NCI-H460 (cell line): Measurements from ENCODE around the gene LRFN3. TPM values are rescaled to one million over a fixed set of nuclear protein-coding genes. Genes with fewer than 3 reads are reported as not detected.
A peak's percentile ranks its signal among the peaks of the same experiment; 100 is the strongest.
"Not testable (repeated sequence)": the region's sequence is repeated elsewhere in the genome, so short reads cannot be mapped to it uniquely, and the experiment has no call there.

Experiments
- DNase-seq: peaks from one replicate; pipeline ENCODE4 v3.0.0-alpha.2; 2016; ENCODE audit warnings: low read depth; ENCODE audit errors: extremely low read depth
- polyA plus RNA-seq: library from polyadenylated mRNA; depleted of rRNA; stranded (reverse); fragments of >200 nt; gene quantifications from 2 replicates; pipeline ENCODE4 v1.2.3, GENCODE V29; 2014; cell fraction: nucleus; rRNA removed
- total RNA-seq: library from RNA; depleted of rRNA; stranded (reverse); fragments of >200 nt; shearing (Covaris generic); gene quantifications from 2 replicates; pipeline ENCODE4 v1.2.3, GENCODE V29; 2014; rRNA removed

Gene LRFN3, protein sequence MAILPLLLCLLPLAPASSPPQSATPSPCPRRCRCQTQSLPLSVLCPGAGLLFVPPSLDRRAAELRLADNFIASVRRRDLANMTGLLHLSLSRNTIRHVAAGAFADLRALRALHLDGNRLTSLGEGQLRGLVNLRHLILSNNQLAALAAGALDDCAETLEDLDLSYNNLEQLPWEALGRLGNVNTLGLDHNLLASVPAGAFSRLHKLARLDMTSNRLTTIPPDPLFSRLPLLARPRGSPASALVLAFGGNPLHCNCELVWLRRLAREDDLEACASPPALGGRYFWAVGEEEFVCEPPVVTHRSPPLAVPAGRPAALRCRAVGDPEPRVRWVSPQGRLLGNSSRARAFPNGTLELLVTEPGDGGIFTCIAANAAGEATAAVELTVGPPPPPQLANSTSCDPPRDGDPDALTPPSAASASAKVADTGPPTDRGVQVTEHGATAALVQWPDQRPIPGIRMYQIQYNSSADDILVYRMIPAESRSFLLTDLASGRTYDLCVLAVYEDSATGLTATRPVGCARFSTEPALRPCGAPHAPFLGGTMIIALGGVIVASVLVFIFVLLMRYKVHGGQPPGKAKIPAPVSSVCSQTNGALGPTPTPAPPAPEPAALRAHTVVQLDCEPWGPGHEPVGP
- total RNA-seq: 3.5 and 6.1 TPM in 2 replicates
- 2.2 and 2.7 TPM in 2 replicates for polyA plus RNA-seq

DNA sequence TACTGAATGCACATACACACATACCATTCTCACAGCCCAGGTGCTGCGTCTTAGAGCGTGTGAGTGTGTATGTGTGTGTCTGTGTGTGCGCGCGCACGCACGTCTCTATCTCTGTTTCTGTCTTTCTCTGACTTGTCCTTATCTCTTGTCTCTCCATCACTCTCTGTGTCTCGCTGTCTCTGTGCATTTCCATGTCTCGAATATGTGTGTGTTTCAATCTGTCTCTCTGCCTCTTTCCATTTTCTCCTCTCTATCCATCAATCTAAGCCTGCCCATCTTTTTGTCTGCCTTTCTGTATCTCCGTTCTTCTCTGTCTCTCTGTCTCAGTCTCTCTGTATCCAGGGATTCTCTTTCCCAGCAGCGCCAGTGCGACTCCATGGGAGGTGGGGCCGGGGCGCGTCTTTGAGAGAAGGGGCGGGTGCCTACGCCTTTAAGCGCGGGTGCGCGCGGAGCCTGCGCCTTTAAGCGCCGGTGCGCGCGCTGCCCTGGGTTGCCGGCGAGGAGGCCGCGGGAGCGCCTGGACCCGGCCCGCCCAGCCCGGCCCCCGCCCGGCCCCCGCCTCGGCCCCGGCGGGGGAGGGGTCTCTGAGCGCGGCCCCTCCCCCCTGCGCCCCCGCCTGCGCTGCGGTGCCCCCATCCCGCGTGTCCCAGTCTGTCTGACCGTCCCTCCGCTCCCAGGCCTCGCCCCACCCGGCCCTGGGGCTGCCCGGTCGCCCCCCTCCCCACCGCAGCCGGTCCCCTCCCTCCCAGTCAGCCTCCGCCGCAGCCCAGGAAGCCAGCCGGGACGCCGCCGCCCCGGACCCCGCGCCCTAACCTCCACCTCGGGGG is at the start of gene LRFN3:
Gene LRFN3 (plus strand): TSS at position 464 of the 827 bp plus-strand sequence. CDS start 3,052 bp downstream, outside the sequence.
- peak; percentile 46 for DNase-seq

DNA sequence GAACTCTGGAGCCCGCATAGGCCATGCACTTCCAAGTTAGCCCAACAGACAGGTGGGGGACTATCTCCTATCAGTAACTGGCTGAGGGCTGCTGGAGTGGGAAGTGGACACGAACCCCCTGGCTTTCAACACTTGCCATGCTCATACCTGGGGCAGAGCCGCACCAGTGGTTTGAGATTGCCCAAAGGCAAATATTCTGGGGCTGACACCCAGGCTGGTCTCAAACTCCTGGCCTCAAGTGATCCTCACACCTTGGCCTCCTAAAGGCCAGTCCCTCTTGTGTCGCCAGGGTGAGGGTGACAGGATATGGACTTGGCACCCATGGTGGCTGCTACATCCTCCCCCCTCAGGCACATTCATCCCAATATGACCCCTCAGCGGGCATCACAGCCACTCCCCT is 49.0 kb upstream of the LRFN3 start:
- no peak for DNase-seq

DNA sequence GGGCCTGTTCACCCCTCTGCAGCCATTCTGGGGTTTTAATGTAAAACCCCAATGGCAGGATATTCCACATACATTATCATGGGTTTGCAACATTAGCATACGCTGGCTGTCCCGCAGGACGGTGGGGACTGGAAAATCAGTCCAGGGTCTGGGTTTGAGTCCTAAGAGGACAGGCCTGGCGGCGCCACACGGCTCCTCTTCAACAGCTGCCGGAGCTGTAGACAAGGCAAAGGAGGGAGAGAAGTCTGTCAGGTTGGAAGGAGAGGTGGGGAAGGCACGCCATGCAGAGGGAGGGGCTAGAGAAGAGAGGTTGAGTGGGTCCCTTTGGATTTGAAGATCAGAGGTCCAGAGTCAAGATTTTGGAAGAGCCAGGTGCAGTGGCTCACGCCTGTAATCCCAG is 47.8 kb upstream of the LRFN3 start:
- no peak for DNase-seq

DNA sequence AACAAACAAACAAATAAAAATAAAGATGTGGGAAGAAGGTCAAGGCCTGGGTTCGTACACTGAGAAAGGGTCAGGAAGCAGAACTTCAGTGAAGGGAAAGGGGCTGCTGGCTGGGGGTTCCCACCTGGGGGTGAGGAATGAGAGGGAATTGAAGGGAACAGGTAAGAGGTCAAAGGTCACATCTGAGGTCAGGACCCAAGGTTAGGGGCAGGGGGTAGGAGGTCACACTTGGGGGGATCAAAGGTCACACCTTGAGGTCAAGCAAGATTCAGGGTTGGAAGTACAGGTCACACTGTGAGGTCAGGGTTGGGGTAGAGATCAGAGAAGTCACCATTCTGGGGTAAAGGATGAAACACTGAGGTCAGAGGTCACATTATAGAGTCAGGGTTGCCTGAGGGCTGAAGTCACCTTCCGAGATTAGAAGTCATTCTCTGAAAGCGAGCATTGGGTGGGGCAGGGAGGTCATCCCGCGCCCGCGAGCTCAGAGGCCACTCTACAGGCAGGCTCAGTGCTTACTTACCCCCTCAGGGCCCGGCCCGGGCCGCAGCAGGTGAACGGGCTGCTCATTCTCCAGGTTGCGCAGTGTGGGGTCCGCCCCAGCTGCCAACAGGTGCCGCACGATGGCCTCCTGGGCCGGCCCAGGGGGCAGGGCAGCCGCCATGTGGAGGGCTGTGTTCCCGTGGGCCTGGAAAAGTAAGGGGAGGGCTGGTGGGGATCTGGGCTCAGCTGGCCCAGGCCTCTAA is 46.6 kb upstream of the LRFN3 start:
- no peak for DNase-seq

DNA sequence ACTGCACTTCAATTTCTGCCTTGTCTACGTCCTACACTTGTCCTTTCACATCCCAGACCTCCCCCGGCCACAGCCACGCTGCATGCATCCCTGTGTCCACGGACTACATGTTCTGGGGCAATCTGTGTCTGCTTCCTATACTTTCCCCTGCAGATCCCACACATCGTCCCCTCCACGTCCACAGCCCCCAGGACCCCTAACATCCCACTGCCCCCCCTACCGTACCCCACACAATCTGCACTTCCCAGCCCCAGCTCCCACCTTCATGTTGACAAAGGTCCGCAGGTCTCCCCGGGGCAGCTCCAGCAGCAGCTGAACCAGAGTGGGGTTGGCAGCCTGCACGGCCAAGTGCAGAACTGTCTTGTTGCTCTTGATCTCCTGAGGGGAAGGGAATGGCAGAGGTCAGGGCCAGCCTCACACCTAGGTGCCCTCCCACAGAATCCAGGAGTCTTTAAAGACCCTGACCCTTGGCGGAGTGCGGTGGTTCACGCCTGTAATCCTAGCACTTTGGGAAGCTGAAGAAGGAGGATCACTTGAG is 46.0 kb upstream of the LRFN3 start:
- no peak for DNase-seq

DNA sequence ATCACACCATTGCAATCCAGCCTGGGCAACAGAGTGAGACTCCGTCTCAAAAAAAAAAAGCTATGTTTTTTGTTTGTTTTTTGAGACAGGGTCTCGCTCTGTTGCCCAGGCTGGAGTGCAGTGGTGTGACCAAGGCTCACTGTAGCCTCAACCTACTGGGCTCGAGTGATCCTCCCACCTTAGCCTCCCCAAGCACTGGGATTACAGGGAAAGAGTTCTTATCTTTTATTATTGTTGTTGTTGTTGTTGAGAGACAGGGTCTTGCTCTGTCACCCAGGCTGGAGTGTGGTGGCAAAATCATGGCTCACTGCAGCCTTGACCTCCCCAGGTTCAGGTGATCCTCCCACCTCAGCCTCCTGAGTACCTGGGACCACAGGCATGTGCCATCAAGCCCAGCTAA is 44.4 kb upstream of the LRFN3 start:
- not testable (repeated sequence) for DNase-seq

DNA sequence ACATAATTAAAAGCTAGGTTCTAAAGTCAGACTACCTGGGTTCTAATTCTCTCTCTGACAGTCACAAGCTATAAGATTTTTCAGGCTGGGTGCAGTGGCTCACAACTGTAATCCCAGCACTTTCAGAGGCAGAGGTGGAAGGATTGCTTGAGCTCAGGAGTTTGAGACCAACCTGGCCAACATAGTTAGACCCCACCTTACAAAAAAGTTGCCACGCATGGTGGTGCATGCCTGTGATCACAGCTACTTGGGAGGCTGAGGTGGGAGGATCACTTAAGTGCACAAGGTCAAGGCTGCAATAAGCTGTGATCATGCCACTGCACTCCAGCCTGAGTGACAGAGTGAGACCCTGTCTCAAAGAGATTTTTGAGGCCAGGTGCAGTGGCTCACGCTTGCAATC is 41.8 kb upstream of the LRFN3 start:
- no peak for DNase-seq

DNA sequence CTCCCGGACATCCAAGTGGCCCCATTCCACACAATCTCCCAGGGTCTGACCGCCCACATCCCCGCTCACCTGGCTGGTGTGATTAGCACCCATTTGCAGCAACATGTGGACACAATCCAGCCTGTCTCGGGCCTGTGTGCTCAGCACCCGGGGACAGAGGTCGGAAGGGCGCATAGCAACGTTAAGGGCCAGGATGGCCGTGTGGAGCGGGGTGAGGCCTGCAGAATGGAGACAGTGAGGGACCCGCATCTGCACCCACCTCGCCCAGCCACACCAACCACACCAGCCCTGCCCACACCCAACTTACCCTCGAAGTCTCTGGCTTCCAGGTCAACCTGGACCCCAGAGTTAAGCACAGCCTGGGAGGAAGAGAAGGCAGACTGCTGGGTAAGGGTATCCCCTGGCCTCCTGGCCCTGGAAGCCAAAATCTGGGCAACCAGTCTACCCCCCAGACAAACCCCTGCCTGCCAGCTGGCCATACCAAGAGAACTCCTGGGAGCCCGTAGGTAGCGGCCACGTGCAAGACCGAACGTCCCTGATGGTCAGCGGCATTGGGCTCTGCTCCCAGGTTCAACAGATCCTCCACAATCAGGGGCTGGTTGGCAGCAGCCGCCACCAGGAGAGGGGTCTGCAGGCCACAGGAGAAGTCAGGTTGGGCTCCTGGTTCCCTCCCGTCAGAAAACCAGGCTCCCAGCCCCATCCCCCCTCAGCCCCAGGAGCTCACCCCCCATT is 40.1 kb upstream of the LRFN3 start:
- no peak for DNase-seq

DNA sequence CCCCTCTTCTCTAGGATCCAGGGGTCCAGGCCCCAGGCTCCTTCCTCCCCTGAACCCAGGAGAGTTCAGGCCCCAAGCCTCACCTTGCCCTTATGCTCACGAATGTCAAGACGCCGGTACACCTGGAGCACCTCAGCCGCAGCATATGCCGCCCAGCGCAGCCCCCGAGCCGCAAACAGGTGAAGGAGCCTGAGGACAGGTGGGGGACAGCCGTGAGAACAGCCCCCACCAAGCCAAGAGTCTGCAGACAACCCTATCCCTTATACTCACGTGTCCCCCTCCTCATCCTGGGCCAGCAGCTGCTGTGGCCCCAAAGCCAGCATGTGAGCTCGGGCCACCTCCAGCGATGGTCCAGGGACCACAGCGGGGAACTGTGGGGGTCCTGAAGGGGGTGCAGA is 39.5 kb upstream of the LRFN3 start:
- no peak for DNase-seq

DNA sequence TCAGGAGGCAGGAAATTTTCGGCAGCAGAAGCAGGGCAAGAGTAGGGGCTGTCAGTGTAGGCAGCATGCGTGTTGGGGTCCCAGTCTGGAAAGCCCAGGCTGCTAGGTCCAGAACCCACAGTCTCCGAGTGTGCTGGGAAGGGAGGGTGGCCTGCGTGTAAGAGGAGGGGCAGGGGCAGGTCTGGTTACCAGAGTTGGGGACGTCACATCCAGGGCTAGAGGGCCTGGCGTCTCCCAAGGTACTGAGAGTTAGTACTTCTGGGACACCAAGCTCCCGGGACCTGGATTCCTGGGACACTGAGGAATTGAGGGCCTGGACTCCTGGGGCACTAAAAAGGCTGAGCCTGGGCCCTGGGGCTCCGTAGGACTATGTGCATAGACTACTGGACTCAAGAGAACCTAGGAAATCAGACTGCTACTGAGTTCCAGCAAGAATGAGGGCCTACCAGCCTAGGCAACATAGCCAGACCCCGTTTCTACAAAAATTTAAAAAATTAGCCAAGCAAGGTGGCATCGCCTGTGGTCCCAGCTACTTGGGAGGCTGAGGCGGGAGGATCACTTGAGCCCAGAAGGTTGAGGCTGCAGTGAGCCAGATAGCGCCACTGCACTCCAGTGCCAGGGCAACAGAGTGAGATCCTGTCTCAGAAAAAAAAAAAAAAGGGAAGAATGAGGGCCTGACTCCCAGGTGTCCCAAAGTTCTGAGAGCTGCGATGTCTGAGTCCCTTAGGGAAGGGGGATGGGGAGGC is 38.3 kb upstream of the LRFN3 start:
- no peak for DNase-seq

DNA sequence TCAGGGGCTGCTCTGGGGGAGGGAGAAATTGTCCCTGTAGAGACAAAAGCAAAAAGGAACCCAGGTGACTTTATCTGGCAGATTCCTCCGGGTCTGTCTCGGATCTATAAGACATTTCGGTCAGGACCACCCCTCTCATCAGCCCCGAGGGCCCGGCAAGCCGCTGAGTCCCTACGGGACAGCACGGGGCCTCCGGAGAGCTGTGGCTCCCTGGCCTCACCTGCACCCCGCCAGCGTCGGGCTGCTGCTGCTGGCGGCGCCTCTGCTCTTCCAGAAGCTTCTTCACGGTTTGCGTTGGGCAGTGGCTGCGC is 37.7 kb upstream of the LRFN3 start:
- DNase-seq: no peak

DNA sequence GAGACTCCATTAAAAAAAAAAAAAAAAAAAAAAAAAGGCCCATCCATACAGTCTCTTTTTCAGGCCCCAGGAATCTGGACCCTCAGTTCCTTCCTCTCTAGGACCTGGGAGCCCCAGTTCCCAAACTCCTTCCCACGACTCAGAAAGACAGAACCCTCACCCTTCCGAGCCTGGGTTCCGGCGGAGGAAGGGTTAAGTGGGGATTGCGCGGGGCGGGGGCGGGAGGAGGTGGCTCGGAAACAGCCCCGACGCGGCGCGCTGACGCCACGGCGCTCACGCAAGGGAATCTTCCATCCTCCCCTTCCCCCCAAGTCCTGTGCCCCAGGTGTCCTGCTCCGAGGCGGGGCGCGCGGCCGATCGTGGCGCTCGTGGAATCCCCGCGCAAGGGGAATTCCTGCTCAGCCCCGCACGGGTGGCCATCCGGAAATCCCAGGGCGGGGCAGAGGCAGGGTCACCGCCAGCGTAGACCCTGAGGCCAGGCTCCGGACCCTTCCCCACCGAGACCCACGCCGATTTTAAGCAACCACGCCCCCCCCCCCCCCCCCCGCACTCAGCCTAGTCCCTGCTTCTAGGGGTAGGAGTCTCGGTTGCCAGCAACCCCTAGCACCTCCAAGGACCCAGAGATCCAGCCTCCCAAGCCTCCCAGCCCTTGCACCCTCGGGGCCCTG is 36.5 kb upstream of the LRFN3 start:
- DNase-seq: peak; percentile 65

DNA sequence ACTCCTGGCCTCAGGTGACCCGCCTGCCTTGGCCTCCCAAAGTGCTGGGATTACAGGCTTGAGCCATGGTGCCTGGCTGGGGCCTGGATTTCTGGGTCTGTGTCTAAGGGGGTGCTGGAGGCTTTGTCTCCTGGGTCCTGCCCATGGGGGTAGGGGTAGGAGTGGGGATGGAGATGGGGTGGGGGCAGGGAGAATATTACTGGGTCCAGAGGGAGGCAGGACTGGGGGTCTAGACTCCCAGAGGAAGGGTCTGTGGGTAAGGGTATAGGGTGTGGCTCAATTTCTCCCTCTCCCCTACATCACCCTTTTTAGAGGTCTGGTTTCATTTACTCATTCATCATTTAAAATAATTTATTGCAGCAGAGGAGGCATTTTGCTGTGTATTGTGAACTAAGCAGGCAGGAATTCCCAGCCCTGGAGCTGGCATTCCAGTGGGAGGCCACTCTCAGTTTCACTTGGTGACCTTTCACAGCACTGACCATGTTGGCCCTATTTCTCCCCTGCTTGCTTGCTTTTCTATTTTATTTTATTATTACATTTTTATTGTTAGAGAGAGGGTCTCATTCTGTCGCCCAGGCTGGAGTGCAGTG is 35.0 kb upstream of the LRFN3 start:
- no peak for DNase-seq

DNA sequence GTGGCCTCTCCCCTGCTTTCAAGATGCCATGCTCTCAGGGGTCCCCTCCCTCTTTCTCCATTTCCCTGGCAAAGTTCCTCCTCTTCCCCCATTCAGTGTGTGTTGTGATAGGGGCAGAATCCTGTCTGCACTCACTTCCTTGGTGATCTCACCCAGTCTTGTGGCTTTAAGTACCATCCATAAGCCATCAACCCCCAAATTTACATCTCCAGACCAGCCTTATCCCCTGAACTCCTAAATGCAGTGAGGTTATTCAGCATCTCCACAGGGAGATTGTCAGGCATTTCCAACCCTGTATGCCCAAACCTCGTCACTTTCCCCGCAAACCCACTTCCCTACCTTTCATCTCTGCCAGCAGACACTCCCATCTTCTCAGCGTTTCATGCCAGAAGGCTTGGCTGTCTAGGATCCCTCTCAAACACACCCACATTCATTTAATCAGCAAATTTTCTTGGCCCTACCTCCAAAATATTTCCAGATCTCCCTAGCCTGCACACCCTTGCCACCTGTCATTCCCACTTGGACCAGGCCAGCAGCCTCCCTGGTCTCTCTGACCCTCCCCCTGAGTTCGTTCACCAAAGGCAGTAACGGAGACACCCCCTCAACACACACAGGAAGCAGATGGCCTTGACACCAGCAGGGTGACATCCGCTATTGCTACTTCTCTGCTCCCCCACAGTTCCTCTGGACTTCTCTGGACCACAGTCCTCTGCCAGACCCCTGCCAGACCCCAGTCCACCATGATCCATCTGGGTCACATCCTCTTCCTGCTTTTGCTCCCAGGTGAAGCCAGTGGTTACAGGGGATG is 34.1 kb upstream of the LRFN3 start, which contains the start of gene HCST:
Gene HCST (plus strand): TSS at position 676 of the 808 bp plus-strand sequence. CDS start 65 bp downstream, at position 741.
- no peak for DNase-seq

DNA sequence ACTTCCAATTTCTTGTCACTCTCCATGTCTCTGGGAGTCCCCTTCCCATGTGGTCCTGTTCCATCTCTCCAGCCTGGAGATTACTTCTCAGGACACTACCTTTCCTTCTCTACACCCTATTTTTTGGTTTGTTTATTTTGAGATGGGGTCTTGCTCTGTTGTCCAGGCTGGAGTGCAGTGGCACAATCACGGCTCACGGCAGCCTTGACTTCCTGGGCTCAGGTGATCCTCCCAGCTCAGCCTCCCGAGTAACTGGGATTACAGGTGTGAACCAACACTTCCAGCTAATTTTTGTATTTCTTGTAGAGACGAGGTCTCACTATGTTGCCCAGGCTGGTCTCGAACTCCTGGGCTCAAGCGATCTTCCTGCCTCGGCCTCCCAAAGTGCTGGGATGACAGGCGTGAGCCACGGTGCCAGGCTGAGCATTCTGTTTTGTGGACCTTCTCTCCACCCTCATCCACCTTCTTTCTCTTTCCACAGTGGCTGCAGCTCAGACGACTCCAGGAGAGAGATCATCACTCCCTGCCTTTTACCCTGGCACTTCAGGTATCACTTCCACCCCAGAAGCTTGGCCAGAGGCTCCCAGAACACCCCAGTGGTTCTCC is 33.2 kb upstream of the LRFN3 start:
- no peak for DNase-seq

DNA sequence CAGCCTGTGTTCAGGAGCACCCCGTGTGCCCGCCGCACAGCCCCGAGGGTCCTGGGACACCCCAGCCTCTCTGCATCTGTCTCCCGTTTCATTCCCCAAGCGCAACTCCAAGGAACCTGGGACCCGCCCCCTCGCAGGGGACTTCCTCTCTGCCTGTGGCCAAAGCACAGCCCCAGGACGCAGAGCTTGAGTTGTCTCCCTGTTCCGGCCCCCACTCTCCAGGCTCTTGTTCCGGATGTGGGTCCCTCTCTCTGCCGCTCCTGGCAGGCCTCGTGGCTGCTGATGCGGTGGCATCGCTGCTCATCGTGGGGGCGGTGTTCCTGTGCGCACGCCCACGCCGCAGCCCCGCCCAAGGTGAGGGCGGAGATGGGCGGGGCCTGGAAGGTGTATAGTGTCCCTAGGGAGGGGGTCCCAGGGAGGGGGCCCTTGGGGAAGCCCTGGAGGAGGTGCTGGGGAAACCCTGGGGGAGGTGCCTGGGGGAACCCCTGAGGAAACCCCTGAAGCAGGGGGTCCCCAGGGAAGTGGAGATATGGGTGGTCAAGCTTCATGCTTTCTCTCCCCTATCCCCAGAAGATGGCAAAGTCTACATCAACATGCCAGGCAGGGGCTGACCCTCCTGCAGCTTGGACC is 32.5 kb upstream of the LRFN3 start:
- peak; percentile 13 for DNase-seq
